ENCODE measurements around the gene PLEKHA7. TPM values are rescaled to one million over a fixed set of nuclear protein-coding genes. Genes with fewer than 3 reads are reported as not detected.

Gene PLEKHA7
- total RNA-seq, 2 donors from 2014 or later = 10.8 to 17.6 TPM

DNA sequence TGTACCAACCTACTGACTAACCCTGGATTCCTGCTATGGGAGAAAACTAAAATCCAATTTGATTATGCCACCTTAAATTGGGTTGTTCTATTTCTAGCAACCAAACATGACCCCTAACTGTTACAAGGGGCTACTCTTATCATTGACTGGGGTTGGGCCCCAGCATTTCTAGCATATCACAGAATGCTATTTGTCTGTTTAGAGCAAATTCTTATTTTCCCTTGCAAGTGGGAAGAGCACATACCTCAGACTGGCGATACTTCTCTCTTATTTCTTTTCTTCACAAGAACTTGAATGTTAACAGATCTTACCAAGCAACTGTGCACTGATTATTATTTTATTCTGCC lies 182.0 kb downstream of the PLEKHA7 start:
- ATAC-seq (ENCODE audit: insufficient number of reproducible peaks, low FRiP score, low read depth) (no peak), DNase-seq (ENCODE audit: low spot score) (no peak)
- H3K4me1 ChIP-seq (ENCODE audit: control insufficient read depth in 1 of 2, low read depth in 2 of 2) = no peaks in the 10 kb centered on the region
- no peaks in the 10 kb centered on the region for H3K9me3 ChIP-seq
- H3K36me3 ChIP-seq = no peaks in the 10 kb centered on the region
- no peak overlapping the region for H3K27ac ChIP-seq
- TF ChIP-seq, protein P1, sequence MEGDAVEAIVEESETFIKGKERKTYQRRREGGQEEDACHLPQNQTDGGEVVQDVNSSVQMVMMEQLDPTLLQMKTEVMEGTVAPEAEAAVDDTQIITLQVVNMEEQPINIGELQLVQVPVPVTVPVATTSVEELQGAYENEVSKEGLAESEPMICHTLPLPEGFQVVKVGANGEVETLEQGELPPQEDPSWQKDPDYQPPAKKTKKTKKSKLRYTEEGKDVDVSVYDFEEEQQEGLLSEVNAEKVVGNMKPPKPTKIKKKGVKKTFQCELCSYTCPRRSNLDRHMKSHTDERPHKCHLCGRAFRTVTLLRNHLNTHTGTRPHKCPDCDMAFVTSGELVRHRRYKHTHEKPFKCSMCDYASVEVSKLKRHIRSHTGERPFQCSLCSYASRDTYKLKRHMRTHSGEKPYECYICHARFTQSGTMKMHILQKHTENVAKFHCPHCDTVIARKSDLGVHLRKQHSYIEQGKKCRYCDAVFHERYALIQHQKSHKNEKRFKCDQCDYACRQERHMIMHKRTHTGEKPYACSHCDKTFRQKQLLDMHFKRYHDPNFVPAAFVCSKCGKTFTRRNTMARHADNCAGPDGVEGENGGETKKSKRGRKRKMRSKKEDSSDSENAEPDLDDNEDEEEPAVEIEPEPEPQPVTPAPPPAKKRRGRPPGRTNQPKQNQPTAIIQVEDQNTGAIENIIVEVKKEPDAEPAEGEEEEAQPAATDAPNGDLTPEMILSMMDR (IDR thresholded peaks at IDR 0.05) = no peak
- H3K4me3 ChIP-seq = no peak overlapping the region
- no peaks in the 10 kb centered on the region for H3K27me3 ChIP-seq (replicated peaks; ENCODE audit: insufficient read depth)

DNA sequence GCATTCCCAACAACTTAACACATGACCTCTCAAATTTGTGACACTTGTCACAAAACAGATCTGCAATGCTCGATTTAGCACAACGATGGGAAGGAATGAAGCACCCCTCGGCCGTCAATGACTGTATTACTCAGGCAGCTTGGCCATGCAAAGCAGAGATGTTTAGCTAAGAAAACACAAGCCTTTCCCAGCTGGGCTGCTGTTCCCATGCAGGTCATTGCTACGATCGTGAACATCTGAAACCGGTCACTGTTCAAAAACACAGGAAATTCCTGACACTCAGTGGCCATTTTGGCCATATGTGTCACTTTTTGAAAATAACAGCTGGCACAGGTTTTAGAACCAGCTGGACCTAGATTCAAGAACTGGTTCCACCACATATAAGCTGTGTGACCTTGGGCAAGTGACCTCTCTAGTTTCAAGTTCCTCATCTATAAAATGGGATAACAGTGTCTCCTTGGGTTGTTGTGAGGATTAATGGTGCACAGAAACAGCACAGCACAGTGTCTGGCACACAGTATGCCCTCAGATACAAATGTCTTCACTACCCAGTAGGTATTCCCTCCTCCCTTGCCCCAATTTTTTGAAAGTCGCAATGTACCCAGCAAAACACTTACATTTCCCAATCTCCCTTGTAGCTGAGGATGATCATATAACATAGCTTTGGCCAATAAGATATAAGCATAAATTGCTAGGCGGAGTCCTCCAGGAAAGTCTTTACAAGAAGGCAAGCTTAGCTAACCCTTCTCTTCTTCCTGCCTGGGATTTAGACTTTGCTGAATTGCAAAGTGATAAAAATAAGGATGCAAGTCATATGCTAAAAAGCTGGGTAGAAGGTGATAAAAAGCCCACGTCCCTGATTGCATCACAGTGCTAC lies 182.7 kb downstream of the PLEKHA7 start:
- TF ChIP-seq, protein P1 (IDR thresholded peaks at IDR 0.05) = no peak
- no peak for ATAC-seq (ENCODE audit: insufficient number of reproducible peaks, low FRiP score, low read depth)
- H3K27me3 ChIP-seq (replicated peaks; ENCODE audit: insufficient read depth) = no peaks in the 10 kb centered on the region

DNA sequence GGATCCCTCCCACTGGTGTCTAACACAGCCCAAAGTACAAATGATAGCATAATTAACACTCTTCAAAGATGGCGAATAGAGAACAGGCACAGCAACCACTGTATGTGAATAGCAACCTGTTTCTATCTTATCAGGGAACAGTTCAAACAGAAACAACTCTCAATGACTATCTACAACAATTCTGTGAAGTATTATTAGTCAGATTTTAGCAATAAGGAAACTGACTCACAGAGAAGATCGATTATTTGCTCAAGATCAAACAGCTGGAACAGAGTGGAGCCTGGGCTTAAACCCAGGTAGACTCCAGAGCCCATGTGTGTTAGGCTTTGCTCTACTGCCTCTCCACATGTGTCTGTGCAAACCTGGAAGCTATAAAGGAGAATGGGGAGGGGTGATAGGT lies 187.1 kb downstream of the PLEKHA7 start:
- TF ChIP-seq, protein P1 (IDR thresholded peaks at IDR 0.05) = no peak
- Histone ChIP-seq H3K27me3 (replicated peaks; ENCODE audit: insufficient read depth) (no peaks in the 10 kb centered on the region), H3K27ac (no peak overlapping the region), H3K4me1 (ENCODE audit: control insufficient read depth in 1 of 2, low read depth in 2 of 2) (no peaks in the 10 kb centered on the region), H3K9me3 (no peaks in the 10 kb centered on the region), H3K4me3 (no peak overlapping the region), H3K36me3 (no peaks in the 10 kb centered on the region)
- DNase-seq (ENCODE audit: low spot score) = no peak
- no peak for ATAC-seq (ENCODE audit: insufficient number of reproducible peaks, low FRiP score, low read depth)

More for the DNA sequence above, 182.7 kb downstream of the PLEKHA7 start:
- Histone ChIP-seq H3K4me1 (ENCODE audit: control insufficient read depth in 1 of 2, low read depth in 2 of 2) (no peaks in the 10 kb centered on the region), H3K27ac (no peak overlapping the region), H3K4me3 (no peak overlapping the region), H3K36me3 (no peaks in the 10 kb centered on the region), H3K9me3 (no peaks in the 10 kb centered on the region)
- no peak for DNase-seq (ENCODE audit: low spot score)

DNA sequence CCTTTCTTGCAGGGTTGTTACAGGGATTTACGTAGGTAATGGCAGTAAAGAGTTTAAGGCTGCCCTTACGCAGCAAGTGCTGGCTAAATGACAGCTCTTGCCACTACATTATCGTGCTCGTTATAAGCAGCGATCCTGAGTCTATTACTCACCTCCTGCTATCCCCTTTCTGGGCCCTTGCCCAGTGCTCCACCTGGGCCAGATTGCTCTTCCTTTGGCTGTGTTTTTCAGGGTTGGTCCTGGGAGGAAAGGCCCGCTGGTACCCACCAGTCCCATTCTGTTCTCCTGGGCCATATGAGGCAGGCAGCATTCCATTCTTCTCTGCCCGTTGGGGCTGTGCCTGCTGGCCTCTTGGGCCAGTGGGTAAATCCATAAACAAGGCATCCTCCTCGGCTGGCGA lies 188.2 kb downstream of the PLEKHA7 start:
- Histone ChIP-seq H3K36me3 (no peaks in the 10 kb centered on the region), H3K27ac (no peak overlapping the region), H3K4me3 (no peak overlapping the region), H3K27me3 (replicated peaks; ENCODE audit: insufficient read depth) (no peaks in the 10 kb centered on the region), H3K4me1 (ENCODE audit: control insufficient read depth in 1 of 2, low read depth in 2 of 2) (no peaks in the 10 kb centered on the region), H3K9me3 (no peaks in the 10 kb centered on the region)
- TF ChIP-seq, protein P1 (IDR thresholded peaks at IDR 0.05) = no peak
- no peak for ATAC-seq (ENCODE audit: insufficient number of reproducible peaks, low FRiP score, low read depth)
- no peak for DNase-seq (ENCODE audit: low spot score)

DNA sequence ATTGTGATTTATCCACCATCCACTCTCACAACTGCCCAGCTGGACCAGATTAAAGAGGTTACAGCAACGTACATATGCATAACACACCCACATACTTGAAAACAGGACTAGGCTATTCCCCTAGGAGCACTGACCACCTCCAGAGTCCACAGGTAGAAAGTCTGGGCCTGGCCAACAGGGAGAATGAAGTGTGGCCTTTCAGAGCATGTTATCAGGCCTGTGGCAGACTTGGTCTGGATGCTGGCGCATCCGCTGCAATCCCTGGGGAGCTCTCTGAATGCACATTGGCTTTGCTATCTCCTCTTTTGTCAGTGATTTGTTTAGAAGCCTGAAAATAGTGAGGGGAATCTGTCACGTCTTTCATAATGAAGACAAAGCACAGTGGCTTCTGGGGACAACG lies 189.1 kb downstream of the PLEKHA7 start:
- H3K27me3 ChIP-seq (replicated peaks; ENCODE audit: insufficient read depth) = no peaks in the 10 kb centered on the region
- no peaks in the 10 kb centered on the region for H3K9me3 ChIP-seq
- no peak overlapping the region for H3K27ac ChIP-seq
- no peak overlapping the region for H3K4me3 ChIP-seq
- TF ChIP-seq, protein P1 (IDR thresholded peaks at IDR 0.05) = no peak
- ATAC-seq (ENCODE audit: insufficient number of reproducible peaks, low FRiP score, low read depth) (no peak), DNase-seq (ENCODE audit: low spot score) (no peak)
- H3K4me1 ChIP-seq (ENCODE audit: control insufficient read depth in 1 of 2, low read depth in 2 of 2) = peaks cover 0 to 7% of the 10 kb centered on the region in 2 donors
- H3K36me3 ChIP-seq = no peaks in the 10 kb centered on the region
